ENCODE results near the gene PPL.

DNA sequence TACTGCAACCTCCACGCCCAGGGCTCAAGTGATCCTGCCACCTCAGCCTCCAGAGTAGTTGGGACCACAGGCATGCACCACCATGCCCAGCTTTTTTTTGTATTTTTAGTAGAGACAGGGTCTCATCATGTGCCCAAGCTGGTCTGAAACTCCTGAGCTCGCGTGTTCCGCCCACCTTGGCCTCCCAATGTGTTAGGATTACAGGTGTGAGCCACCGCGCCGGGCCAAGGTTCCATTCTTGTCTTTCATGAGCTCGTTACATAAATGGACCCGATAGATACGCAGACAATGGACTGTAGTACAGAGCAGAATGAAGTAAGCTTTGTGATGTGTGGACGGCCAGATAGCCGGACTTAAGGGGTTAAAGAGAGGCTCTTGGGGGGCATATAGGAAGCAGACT is 70.4 kb downstream of the PPL start:
- TF ChIP-seq POLR2A (IDR thresholded peaks at IDR 0.05; ENCODE audit: low read length) (no peak), GATA1 (IDR thresholded peaks at IDR 0.05; ENCODE audit: low read depth, low read length) (no peak)
